Measurements from ENCODE around the gene CCDC93. TPM values are rescaled to one million over a fixed set of nuclear protein-coding genes. Genes with fewer than 3 reads are reported as not detected.
A peak's percentile ranks its signal among the peaks of the same experiment; 100 is the strongest.

Gene CCDC93
- total RNA-seq, 1 donor from 2014 or later: 12.1 TPM

GRCh38 chr2:117996525-117996924, 17.3 kb downstream of the CCDC93 start:
- DNase-seq (ENCODE audit: low spot score): no peak
- ATAC-seq: peak; percentile 16

- ATAC-seq (peak; percentile 99), DNase-seq (ENCODE audit: low spot score) (no peak)
Observed at GRCh38 chr2:117994729-117995128, 19.1 kb downstream of the CCDC93 start.

GRCh38 chr2:117989854-117990438, 23.9 kb downstream of the CCDC93 start:
- no peak for ATAC-seq
- DNase-seq (ENCODE audit: low spot score): no peak

- no peak for ATAC-seq
- DNase-seq (ENCODE audit: low spot score): no peak
Observed at GRCh38 chr2:117987121-117987520, 26.7 kb downstream of the CCDC93 start.

- no peak for ATAC-seq
- DNase-seq (ENCODE audit: low spot score): no peak
Observed at GRCh38 chr2:117985092-117985491, 28.8 kb downstream of the CCDC93 start.

- DNase-seq (ENCODE audit: low spot score) (no peak), ATAC-seq (no peak)
Observed at GRCh38 chr2:117984208-117984607, 29.7 kb downstream of the CCDC93 start.

GRCh38 chr2:117983040-117983439, 30.8 kb downstream of the CCDC93 start:
- DNase-seq (ENCODE audit: low spot score) (no peak), ATAC-seq (no peak)

- no peak for DNase-seq (ENCODE audit: low spot score)
- ATAC-seq: no peak
Observed at GRCh38 chr2:117982376-117983033, 31.4 kb downstream of the CCDC93 start.

- no peak for ATAC-seq
- DNase-seq (ENCODE audit: low spot score): no peak
Observed at GRCh38 chr2:117981810-117982209, 32.1 kb downstream of the CCDC93 start.

GRCh38 chr2:117980783-117981676, 32.8 kb downstream of the CCDC93 start:
- no peak for ATAC-seq

GRCh38 chr2:117979911-117980701, 33.8 kb downstream of the CCDC93 start:
- DNase-seq (ENCODE audit: low spot score) (no peak), ATAC-seq (no peak)

More at GRCh38 chr2:117980783-117981676, 32.8 kb downstream of the CCDC93 start:
- DNase-seq (ENCODE audit: low spot score): no peak

GRCh38 chr2:117977696-117978095, 36.2 kb downstream of the CCDC93 start:
- DNase-seq (ENCODE audit: low spot score): no peak

GRCh38 chr2:117976581-117976980, 37.3 kb downstream of the CCDC93 start:
- DNase-seq (ENCODE audit: low spot score) (no peak), ATAC-seq (no peak)

More at GRCh38 chr2:117977696-117978095, 36.2 kb downstream of the CCDC93 start:
- no peak for ATAC-seq

GRCh38 chr2:117973498-117974082, 40.3 kb downstream of the CCDC93 start:
- DNase-seq (ENCODE audit: low spot score) (no peak), ATAC-seq (no peak)

- DNase-seq (ENCODE audit: low spot score): no peak
- no peak for ATAC-seq
Observed at GRCh38 chr2:117972476-117973123, 41.3 kb downstream of the CCDC93 start.

- DNase-seq (ENCODE audit: low spot score) (no peak), ATAC-seq (peak; percentile 34)
Observed at GRCh38 chr2:117968722-117969121, 45.1 kb downstream of the CCDC93 start.

- DNase-seq (ENCODE audit: low spot score) (no peak), ATAC-seq (no peak)
Observed at GRCh38 chr2:117967977-117968718, 45.7 kb downstream of the CCDC93 start.

GRCh38 chr2:117963446-117963845, 50.4 kb downstream of the CCDC93 start:
- DNase-seq (ENCODE audit: low spot score) (no peak), ATAC-seq (no peak)

GRCh38 chr2:117961201-117961600, 52.7 kb downstream of the CCDC93 start:
- no peak for DNase-seq (ENCODE audit: low spot score)
- no peak for ATAC-seq
